A549 (cell line): ENCODE measurements around the gene DHPS. TPM values are rescaled to one million over a fixed set of nuclear protein-coding genes. Genes with fewer than 3 reads are reported as not detected.

Experiments used
- ATAC-seq, 2 experiments: fragments of 200-7000 bp in 1 of 2; fragments of >200 bp in 1 of 2; cut with Nextera tagmentation in 1 of 2; cut with Tn5 transposase in 1 of 2; 3 replicates each; pipeline versions ENCODE4 v1.8.0 to v1.9.1; 2018 to 2020; ENCODE audit warnings: mild to moderate bottlenecking in 1 of 2, moderate library complexity in 1 of 2
- CTCF ChIA-PET: fragments of 300-600 bp; sonication (Branson Sonifier 250); formaldehyde crosslinking; extraction: SDS; loops from one replicate; lab custom pipeline; 2021; ENCODE audit warnings: antibody characterized with exemption, inconsistent platforms; lab: Yijun Ruan, JAX
- POLR2A ChIA-PET: fragments of 350-600 bp; formaldehyde crosslinking; extraction: SDS; loops from one replicate; lab custom pipeline; 2021; ENCODE audit warnings: antibody characterized with exemption, inconsistent platforms; lab: Yijun Ruan, JAX
- DNase-seq, 2 experiments: peaks; one replicate each; pipeline versions ENCODE4 v3.0.0 to v3.0.0-alpha.2; 2011 to 2016; ENCODE audit warnings: low read depth in 1 of 2, low spot score in 1 of 2
- FAIRE-seq: peaks from 2 replicates; lab custom pipeline; 2011; peaks lifted over from hg19 to GRCh38; lab: Jason Lieb, UNC
- H3K27ac ChIP-seq, 2 experiments: fragments of >200 bp; sonication (Bioruptor Twin); formaldehyde crosslinking; 3 replicates each; pipeline ENCODE4 v1.5.1; 2016 to 2017
- H3K4me1 ChIP-seq: fragments of >200 bp; sonication (Bioruptor Twin); formaldehyde crosslinking; 3 replicates; pipeline ENCODE4 v1.6.1; 2016
- H3K4me2 ChIP-seq: fragments of >200 bp; sonication (Bioruptor Twin); formaldehyde crosslinking; 3 replicates; pipeline ENCODE4 v1.6.1; 2016
- H3K4me3 ChIP-seq: fragments of >200 bp; sonication (Bioruptor Twin); formaldehyde crosslinking; 3 replicates; pipeline ENCODE4 v1.5.1; 2016
- H3K9me3 ChIP-seq: fragments of >200 bp; sonication (Bioruptor Twin); formaldehyde crosslinking; 3 replicates; pipeline ENCODE4 v1.6.1; 2016
- EHF ChIP-seq: fragments of 250-450 bp; sonication (Bioruptor Pico); IDR thresholded peaks from 2 replicates; pipeline ENCODE4 v1.5.0; 2020; ENCODE audit warnings: mild to moderate bottlenecking
- ESRRA ChIP-seq: fragments of 150-350 bp; IDR thresholded peaks from 2 replicates; pipeline ENCODE4 v1.6.1; 2014; ENCODE audit warnings: mild to moderate bottlenecking, low read length, borderline replicate concordance
- FOSL2 ChIP-seq, 2 experiments: fragments of 450-650 bp in 1 of 2; fragments of >200 bp in 1 of 2; sonication (Bioruptor Twin) in 1 of 2; formaldehyde crosslinking; IDR thresholded peaks; 2 replicates each; pipeline versions ENCODE4 v1.5.0 to v1.6.1; 2016 to 2020; ENCODE audit warnings: mild to moderate bottlenecking in 1 of 2, moderate library complexity in 1 of 2
- HDAC2 ChIP-seq: fragments of 200-600 bp; sonication (generic); IDR thresholded peaks from 2 replicates; pipeline ENCODE4 v1.6.1; 2016
- POLR2A ChIP-seq: IDR thresholded peaks from 2 replicates; pipeline ENCODE4 v1.6.1; 2012; ENCODE audit warnings: mild to moderate bottlenecking, low read length
- RAD21 ChIP-seq, 2 experiments: fragments of >200 bp in 1 of 2; sonication (Bioruptor Twin) in 1 of 2; formaldehyde crosslinking in 1 of 2; IDR thresholded peaks in 1 of 2; conservative IDR thresholded peaks in 1 of 2; 2 replicates in 1 of 2; 3 replicates in 1 of 2; pipeline ENCODE4 v1.6.1; 2012 to 2018; ENCODE audit warnings: inconsistent platforms in 1 of 2
- RARB ChIP-seq: fragments of 250-450 bp; sonication (Bioruptor Pico); IDR thresholded peaks from 2 replicates; pipeline ENCODE4 v1.8.0; 2021; ENCODE audit warnings: mild to moderate bottlenecking, moderate library complexity
- RCOR1 ChIP-seq: fragments of 150-350 bp; IDR thresholded peaks from 2 replicates; pipeline ENCODE4 v1.6.1; 2014; ENCODE audit warnings: antibody characterized with exemption, low read length, low read depth
- RFX5 ChIP-seq: fragments of 450-650 bp; IDR thresholded peaks from 2 replicates; pipeline ENCODE4 v1.7.1; 2014; ENCODE audit warnings: antibody characterized with exemption, mild to moderate bottlenecking, moderate library complexity
- RNF2 ChIP-seq: fragments of 200-600 bp; sonication (generic); IDR thresholded peaks from 2 replicates; pipeline ENCODE4 v1.6.1; 2016; ENCODE audit warnings: low read depth, mild to moderate bottlenecking, antibody characterized with exemption, moderate library complexity, borderline replicate concordance
- SMC3 ChIP-seq: fragments of >200 bp; sonication (Bioruptor Twin); formaldehyde crosslinking; IDR thresholded peaks from 3 replicates; pipeline ENCODE4 v1.6.1; 2018; ENCODE audit warnings: inconsistent platforms
- TP53 ChIP-seq: fragments of 250-450 bp; sonication (Bioruptor Pico); IDR thresholded peaks from 2 replicates; pipeline ENCODE4 v1.5.0; 2021; ENCODE audit warnings: mild to moderate bottlenecking, moderate library complexity
- ZC3H11A ChIP-seq: fragments of 450-650 bp; IDR thresholded peaks from 2 replicates; pipeline ENCODE4 v1.6.1; 2014; ENCODE audit warnings: antibody characterized with exemption, mild to moderate bottlenecking
- ZNF302 ChIP-seq: fragments of 250-450 bp; sonication (Bioruptor Pico); IDR thresholded peaks from 2 replicates; pipeline ENCODE4 v1.9.0; 2021; ENCODE audit warnings: inconsistent platforms, mild to moderate bottlenecking, moderate library complexity
- WGBS: methylation state at CpG from one replicate; pipeline ENCODE4 v1.1.6; 2017; ENCODE audit errors: missing lambda C conversion rate; 5-methylcytosine and 5-hydroxymethylcytosine counted together
- polyA plus RNA-seq, 4 experiments: library from polyadenylated mRNA; depleted of rRNA in 3 of 4; stranded (reverse); fragments of >200 nt; fragmentation: RNase III in 1 of 4; extraction: RNeasy Plus Mini Kit Qiagen cat#74134 plus additional on column Dnase treatment in 1 of 4; gene quantifications; 2 replicates in 3 of 4; 3 replicates in 1 of 4; pipeline ENCODE4 v1.2.3, GENCODE V29; 2011 to 2017
- TF ChIP-seq, protein P1 (sequence below): fragments of >200 bp; sonication (Bioruptor Twin); formaldehyde crosslinking; IDR thresholded peaks from 3 replicates; pipeline ENCODE4 v1.5.1; 2016
- TF ChIP-seq, protein P2 (sequence below): fragments of 200-600 bp; sonication (generic); IDR thresholded peaks from 2 replicates; pipeline ENCODE4 v1.6.1; 2016; ENCODE audit warnings: antibody characterized with exemption, mild to moderate bottlenecking, moderate library complexity
- TF ChIP-seq, protein P3 (sequence below): fragments of 250-450 bp; sonication (Bioruptor Pico); IDR thresholded peaks from 2 replicates; pipeline ENCODE4 v1.5.0; 2021; ENCODE audit warnings: mild to moderate bottlenecking, moderate library complexity, borderline replicate concordance
- TF ChIP-seq, protein P4 (sequence below): IDR thresholded peaks from 2 replicates; pipeline ENCODE4 v1.6.1; 2012
- TF ChIP-seq, protein P5 (sequence below): IDR thresholded peaks from 2 replicates; pipeline ENCODE4 v1.6.1; 2012; ENCODE audit warnings: low read depth, borderline replicate concordance
- TF ChIP-seq, protein P6 (sequence below): fragments of 150-350 bp; IDR thresholded peaks from 2 replicates; pipeline ENCODE4 v1.6.1; 2014; ENCODE audit warnings: low read depth, mild to moderate bottlenecking, low read length

DHPS gene
- polyA plus RNA-seq, 2 of the 4 experiments (the other 2 are of a cell fraction): 57.8 to 71.9 TPM

DNA sequence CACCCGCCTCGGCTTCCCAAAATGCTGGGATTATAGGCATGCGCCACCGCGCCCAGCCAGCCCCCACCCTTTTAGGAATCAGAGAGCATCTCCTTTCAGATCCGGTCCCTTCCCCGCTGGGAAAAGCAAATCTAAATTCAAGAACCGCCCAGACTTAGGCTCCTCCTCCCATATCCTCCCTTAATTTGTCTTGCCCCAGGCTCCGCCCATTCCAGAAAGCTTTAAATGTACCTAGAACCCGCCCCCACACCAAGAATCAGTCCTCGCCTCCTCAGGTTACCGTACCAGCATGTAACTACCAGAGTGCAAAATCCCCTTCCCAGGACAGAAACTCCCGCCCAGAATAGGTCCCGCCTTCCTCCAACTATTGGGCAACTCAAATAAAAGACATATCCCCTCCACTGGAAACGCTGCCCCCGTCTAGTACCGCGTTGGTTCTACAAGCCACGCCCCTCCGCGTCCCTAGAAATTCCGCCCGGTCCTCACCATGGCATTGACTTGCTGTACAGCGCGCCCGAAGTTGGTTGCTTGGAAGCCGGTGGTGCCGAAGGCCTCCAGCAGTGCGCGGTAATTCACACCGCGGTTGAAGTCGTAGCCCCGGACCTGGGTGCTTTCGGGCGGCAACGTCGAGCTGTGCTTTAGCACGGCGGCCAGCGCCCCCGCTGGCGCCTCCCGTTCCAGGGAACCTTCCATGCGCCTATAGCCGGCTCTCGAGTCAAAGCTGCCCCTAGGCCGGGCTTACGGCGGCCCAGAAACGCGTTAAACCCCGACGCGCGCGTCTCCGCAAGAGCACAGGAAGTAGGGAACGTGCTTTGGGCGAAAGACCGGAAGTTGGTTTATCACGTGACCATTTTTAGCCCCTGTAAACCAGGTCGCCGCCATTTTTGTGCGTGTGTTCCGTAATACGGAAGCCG is at the start of gene DHPS (continued):
- TF ChIP-seq ESRRA (no peak), SMC3 (no peak), POLR2A (peak; percentile 41)
- TF ChIP-seq, protein P1, sequence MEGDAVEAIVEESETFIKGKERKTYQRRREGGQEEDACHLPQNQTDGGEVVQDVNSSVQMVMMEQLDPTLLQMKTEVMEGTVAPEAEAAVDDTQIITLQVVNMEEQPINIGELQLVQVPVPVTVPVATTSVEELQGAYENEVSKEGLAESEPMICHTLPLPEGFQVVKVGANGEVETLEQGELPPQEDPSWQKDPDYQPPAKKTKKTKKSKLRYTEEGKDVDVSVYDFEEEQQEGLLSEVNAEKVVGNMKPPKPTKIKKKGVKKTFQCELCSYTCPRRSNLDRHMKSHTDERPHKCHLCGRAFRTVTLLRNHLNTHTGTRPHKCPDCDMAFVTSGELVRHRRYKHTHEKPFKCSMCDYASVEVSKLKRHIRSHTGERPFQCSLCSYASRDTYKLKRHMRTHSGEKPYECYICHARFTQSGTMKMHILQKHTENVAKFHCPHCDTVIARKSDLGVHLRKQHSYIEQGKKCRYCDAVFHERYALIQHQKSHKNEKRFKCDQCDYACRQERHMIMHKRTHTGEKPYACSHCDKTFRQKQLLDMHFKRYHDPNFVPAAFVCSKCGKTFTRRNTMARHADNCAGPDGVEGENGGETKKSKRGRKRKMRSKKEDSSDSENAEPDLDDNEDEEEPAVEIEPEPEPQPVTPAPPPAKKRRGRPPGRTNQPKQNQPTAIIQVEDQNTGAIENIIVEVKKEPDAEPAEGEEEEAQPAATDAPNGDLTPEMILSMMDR: no peak

DNA sequence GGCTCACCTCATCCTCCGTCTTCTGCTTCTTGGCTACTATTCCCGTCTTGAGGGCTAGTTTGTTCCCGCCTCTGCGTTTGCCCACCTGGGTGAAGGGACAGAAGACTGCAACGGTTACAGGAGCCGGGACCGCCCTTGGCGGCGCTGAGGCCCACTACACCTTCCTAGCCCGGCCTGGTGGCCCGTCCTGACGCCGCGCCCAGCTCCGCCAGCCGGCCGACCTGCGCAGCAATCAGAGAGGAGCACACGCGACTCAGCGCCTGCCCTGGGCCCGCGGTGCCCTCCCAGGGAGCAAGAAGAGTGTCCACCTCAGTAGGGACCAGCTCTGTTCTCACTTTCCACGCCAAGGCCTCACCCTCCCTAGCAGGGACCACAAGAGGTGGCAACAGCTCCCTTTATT is 49.7 kb upstream of the DHPS start:
- TF ChIP-seq ZNF302 (CRISPR knock-in tag) (no peak), RAD21 (conservative IDR thresholded peaks at IDR 0.05 in 1 of 2, IDR thresholded peaks at IDR 0.05 in 1 of 2) (no peak), ZC3H11A (no peak)
- TF ChIP-seq, protein P2, sequence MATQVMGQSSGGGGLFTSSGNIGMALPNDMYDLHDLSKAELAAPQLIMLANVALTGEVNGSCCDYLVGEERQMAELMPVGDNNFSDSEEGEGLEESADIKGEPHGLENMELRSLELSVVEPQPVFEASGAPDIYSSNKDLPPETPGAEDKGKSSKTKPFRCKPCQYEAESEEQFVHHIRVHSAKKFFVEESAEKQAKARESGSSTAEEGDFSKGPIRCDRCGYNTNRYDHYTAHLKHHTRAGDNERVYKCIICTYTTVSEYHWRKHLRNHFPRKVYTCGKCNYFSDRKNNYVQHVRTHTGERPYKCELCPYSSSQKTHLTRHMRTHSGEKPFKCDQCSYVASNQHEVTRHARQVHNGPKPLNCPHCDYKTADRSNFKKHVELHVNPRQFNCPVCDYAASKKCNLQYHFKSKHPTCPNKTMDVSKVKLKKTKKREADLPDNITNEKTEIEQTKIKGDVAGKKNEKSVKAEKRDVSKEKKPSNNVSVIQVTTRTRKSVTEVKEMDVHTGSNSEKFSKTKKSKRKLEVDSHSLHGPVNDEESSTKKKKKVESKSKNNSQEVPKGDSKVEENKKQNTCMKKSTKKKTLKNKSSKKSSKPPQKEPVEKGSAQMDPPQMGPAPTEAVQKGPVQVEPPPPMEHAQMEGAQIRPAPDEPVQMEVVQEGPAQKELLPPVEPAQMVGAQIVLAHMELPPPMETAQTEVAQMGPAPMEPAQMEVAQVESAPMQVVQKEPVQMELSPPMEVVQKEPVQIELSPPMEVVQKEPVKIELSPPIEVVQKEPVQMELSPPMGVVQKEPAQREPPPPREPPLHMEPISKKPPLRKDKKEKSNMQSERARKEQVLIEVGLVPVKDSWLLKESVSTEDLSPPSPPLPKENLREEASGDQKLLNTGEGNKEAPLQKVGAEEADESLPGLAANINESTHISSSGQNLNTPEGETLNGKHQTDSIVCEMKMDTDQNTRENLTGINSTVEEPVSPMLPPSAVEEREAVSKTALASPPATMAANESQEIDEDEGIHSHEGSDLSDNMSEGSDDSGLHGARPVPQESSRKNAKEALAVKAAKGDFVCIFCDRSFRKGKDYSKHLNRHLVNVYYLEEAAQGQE: no peak
- TF ChIP-seq, protein P3, sequence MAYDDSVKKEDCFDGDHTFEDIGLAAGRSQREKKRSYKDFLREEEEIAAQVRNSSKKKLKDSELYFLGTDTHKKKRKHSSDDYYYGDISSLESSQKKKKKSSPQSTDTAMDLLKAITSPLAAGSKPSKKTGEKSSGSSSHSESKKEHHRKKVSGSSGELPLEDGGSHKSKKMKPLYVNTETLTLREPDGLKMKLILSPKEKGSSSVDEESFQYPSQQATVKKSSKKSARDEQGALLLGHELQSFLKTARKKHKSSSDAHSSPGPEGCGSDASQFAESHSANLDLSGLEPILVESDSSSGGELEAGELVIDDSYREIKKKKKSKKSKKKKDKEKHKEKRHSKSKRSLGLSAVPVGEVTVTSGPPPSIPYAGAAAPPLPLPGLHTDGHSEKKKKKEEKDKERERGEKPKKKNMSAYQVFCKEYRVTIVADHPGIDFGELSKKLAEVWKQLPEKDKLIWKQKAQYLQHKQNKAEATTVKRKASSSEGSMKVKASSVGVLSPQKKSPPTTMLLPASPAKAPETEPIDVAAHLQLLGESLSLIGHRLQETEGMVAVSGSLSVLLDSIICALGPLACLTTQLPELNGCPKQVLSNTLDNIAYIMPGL (CRISPR knock-in tag): no peak
- ATAC-seq (no peak), DNase-seq (no peak), FAIRE-seq (no peak)
- H3K4me3 ChIP-seq: no peak overlapping the region
- ChIA-PET POLR2A (no interaction called here), CTCF (interaction anchor here (1.1 to 38.2 kb wide), 3 partner anchors 38 to 65 kb away, joined by 3 to 725 read pairs (median 14); partner anchors contain the start of gene HOOK2)
- no peaks in the 10 kb centered on the region for H3K9me3 ChIP-seq
- WGBS: 95% methylated on average over 24 of the region's 24 CpGs
- peaks cover 18% of the 10 kb centered on the region; the same call in 2 of the 3 replicates for H3K4me1 ChIP-seq
- no peak overlapping the region for H3K27ac ChIP-seq
- no peak overlapping the region for H3K4me2 ChIP-seq

DNA sequence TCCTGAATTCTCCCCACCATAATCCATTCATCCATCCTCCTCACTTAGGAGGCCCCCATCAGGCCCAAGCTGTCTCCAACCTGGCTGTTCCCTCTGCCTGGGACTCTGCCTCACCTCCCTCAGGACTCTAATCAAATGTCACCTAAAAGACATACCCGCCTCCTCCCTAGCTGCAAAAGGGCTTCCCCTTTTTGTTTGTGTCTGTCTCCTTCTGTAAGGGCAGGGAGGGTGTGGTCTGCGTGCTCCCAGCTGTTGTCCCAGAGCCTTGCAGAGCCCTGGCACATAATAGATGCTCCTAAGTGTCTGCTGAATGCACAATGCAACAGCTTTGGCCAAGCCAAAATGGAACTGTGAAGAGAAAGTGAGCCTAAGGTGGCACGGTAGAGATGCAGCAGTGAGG is 48.4 kb upstream of the DHPS start:
- H3K4me1 ChIP-seq: peaks cover 15% of the 10 kb centered on the region; the same call in 2 of the 3 replicates
- 81% methylated on average over 2 of the region's 3 CpGs for WGBS
- H3K9me3 ChIP-seq: no peaks in the 10 kb centered on the region
- CTCF ChIA-PET: interaction anchor here (3.2 to 38.2 kb wide), 2 partner anchors 39 to 66 kb away, joined by 14 to 725 read pairs; partner anchors contain the start of gene HOOK2
- ATAC-seq (no peak), FAIRE-seq (no peak), DNase-seq (no peak)
- POLR2A ChIA-PET: no interaction called here
- H3K4me3 ChIP-seq: no peak overlapping the region
- no peak overlapping the region for H3K27ac ChIP-seq
- H3K4me2 ChIP-seq: no peak overlapping the region
- TF ChIP-seq TP53 (CRISPR knock-in tag) (no peak), RCOR1 (no peak), RARB (CRISPR knock-in tag) (no peak), RFX5 (no peak), FOSL2 (IDR thresholded peaks at IDR 0.05) (no peak), FOSL2 (CRISPR knock-in tag; IDR thresholded peaks at IDR 0.05) (no peak), RNF2 (no peak), HDAC2 (no peak), EHF (no peak), ZC3H11A (no peak)
- TF ChIP-seq, protein P4, sequence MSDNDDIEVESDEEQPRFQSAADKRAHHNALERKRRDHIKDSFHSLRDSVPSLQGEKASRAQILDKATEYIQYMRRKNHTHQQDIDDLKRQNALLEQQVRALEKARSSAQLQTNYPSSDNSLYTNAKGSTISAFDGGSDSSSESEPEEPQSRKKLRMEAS: no peak
- TF ChIP-seq, protein P5, sequence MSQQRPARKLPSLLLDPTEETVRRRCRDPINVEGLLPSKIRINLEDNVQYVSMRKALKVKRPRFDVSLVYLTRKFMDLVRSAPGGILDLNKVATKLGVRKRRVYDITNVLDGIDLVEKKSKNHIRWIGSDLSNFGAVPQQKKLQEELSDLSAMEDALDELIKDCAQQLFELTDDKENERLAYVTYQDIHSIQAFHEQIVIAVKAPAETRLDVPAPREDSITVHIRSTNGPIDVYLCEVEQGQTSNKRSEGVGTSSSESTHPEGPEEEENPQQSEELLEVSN: no peak
- TF ChIP-seq, protein P6, sequence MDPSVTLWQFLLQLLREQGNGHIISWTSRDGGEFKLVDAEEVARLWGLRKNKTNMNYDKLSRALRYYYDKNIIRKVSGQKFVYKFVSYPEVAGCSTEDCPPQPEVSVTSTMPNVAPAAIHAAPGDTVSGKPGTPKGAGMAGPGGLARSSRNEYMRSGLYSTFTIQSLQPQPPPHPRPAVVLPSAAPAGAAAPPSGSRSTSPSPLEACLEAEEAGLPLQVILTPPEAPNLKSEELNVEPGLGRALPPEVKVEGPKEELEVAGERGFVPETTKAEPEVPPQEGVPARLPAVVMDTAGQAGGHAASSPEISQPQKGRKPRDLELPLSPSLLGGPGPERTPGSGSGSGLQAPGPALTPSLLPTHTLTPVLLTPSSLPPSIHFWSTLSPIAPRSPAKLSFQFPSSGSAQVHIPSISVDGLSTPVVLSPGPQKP: no peak
- TF ChIP-seq, protein P1: no peak
